ENCODE data around the gene SLC31A2. TPM values are rescaled to one million over a fixed set of nuclear protein-coding genes. Genes with fewer than 3 reads are reported as not detected.
A peak's percentile ranks its signal among the peaks of the same experiment; 100 is the strongest.

SLC31A2 gene
- total and polyA plus RNA-seq, 2 donors (not counting 1 experiment from before 2014, with no cell fraction given) = 17.8 TPM

- peak overlapping the region; percentile 46 for H3K4me2 ChIP-seq (ENCODE audit: extremely low read depth, insufficient read depth, low read length)
- H2AFZ ChIP-seq (ENCODE audit: low read length) = no peak overlapping the region
- H3K9ac ChIP-seq (ENCODE audit: insufficient read depth, low read length) = peak overlapping the region; percentile 68
- no peak for DNase-seq (ENCODE audit: low read depth in 2 of 2)
- no peaks in the 10 kb centered on the region for H3K79me2 ChIP-seq (ENCODE audit: control insufficient read depth, insufficient read depth, low read length)
- H3K27me3 ChIP-seq (ENCODE audit: control insufficient read depth, insufficient read depth, low read length) = no peaks in the 10 kb centered on the region
- H3K36me3 ChIP-seq (ENCODE audit: control insufficient read depth, insufficient read depth, low read length) = no peaks in the 10 kb centered on the region
- H3K4me3 ChIP-seq (replicated peaks in 1 of 4; ENCODE audit: control extremely low read depth in 1 of 4, insufficient read depth in 1 of 4, low read depth in 3 of 4, low read length in 4 of 4) = peak overlapping the region; percentile 51 to 87 (median 58)
- H3K4me1 ChIP-seq (ENCODE audit: control insufficient read depth, extremely low read depth, insufficient read depth, low read length) = peaks cover 5% of the 10 kb centered on the region
- H3K27ac ChIP-seq (ENCODE audit: insufficient read depth, low read length) = no peak overlapping the region
- no peak for TF ChIP-seq CTCF (conservative IDR thresholded peaks at IDR 0.05 in 1 of 2, IDR thresholded peaks at IDR 0.05 in 1 of 2; ENCODE audit: low read depth in 1 of 2, low read length in 2 of 2)
- TF ChIP-seq EZH2 (IDR thresholded peaks at IDR 0.05; ENCODE audit: low read length, missing control alignments) = no peak
- H3K9me3 ChIP-seq (ENCODE audit: control insufficient read depth, insufficient read depth, low read depth, low read length) = no peaks in the 10 kb centered on the region
- H4K20me1 ChIP-seq (ENCODE audit: control insufficient read depth, extremely low read depth, insufficient read depth, low read length) = no peaks in the 10 kb centered on the region
Observed at GRCh38 chr9:113151696-113152630, 1.2 kb downstream of the SLC31A2 start.

GRCh38 chr9:113152699-113153098, 1.9 kb downstream of the SLC31A2 start:
- H3K4me1 ChIP-seq (ENCODE audit: control insufficient read depth, extremely low read depth, insufficient read depth, low read length) = peaks cover 5% of the 10 kb centered on the region
- H3K4me3 ChIP-seq (replicated peaks in 1 of 4; ENCODE audit: control extremely low read depth in 1 of 4, insufficient read depth in 1 of 4, low read depth in 3 of 4, low read length in 4 of 4) = peak overlapping the region in 1 of 4 experiments; percentile 87
- no peak overlapping the region for H3K4me2 ChIP-seq (ENCODE audit: extremely low read depth, insufficient read depth, low read length)
- no peak overlapping the region for H2AFZ ChIP-seq (ENCODE audit: low read length)
- no peaks in the 10 kb centered on the region for H3K27me3 ChIP-seq (ENCODE audit: control insufficient read depth, insufficient read depth, low read length)
- no peaks in the 10 kb centered on the region for H3K9me3 ChIP-seq (ENCODE audit: control insufficient read depth, insufficient read depth, low read depth, low read length)
- no peaks in the 10 kb centered on the region for H3K79me2 ChIP-seq (ENCODE audit: control insufficient read depth, insufficient read depth, low read length)
- no peak overlapping the region for H3K27ac ChIP-seq (ENCODE audit: insufficient read depth, low read length)
- TF ChIP-seq CTCF (conservative IDR thresholded peaks at IDR 0.05 in 1 of 2, IDR thresholded peaks at IDR 0.05 in 1 of 2; ENCODE audit: low read depth in 1 of 2, low read length in 2 of 2) (no peak), EZH2 (IDR thresholded peaks at IDR 0.05; ENCODE audit: low read length, missing control alignments) (no peak)
- no peaks in the 10 kb centered on the region for H4K20me1 ChIP-seq (ENCODE audit: control insufficient read depth, extremely low read depth, insufficient read depth, low read length)
- no peak overlapping the region for H3K9ac ChIP-seq (ENCODE audit: insufficient read depth, low read length)
- no peaks in the 10 kb centered on the region for H3K36me3 ChIP-seq (ENCODE audit: control insufficient read depth, insufficient read depth, low read length)
- DNase-seq (ENCODE audit: low read depth in 2 of 2) = peak in 1 of 2 donors; percentile 10

GRCh38 chr9:113153599-113153998, 2.8 kb downstream of the SLC31A2 start:
- Histone ChIP-seq H3K4me2 (ENCODE audit: extremely low read depth, insufficient read depth, low read length) (no peak overlapping the region), H3K9ac (ENCODE audit: insufficient read depth, low read length) (no peak overlapping the region), H3K4me3 (replicated peaks in 1 of 4; ENCODE audit: control extremely low read depth in 1 of 4, insufficient read depth in 1 of 4, low read depth in 3 of 4, low read length in 4 of 4) (no peak overlapping the region), H3K27ac (ENCODE audit: insufficient read depth, low read length) (no peak overlapping the region), H3K4me1 (ENCODE audit: control insufficient read depth, extremely low read depth, insufficient read depth, low read length) (peaks cover 5% of the 10 kb centered on the region), H3K9me3 (ENCODE audit: control insufficient read depth, insufficient read depth, low read depth, low read length) (no peaks in the 10 kb centered on the region), H3K27me3 (ENCODE audit: control insufficient read depth, insufficient read depth, low read length) (no peaks in the 10 kb centered on the region), H3K36me3 (ENCODE audit: control insufficient read depth, insufficient read depth, low read length) (no peaks in the 10 kb centered on the region), H4K20me1 (ENCODE audit: control insufficient read depth, extremely low read depth, insufficient read depth, low read length) (no peaks in the 10 kb centered on the region), H2AFZ (ENCODE audit: low read length) (no peak overlapping the region), H3K79me2 (ENCODE audit: control insufficient read depth, insufficient read depth, low read length) (no peaks in the 10 kb centered on the region)
- DNase-seq (ENCODE audit: low read depth in 2 of 2) = no peak
- no peak for TF ChIP-seq EZH2 (IDR thresholded peaks at IDR 0.05; ENCODE audit: low read length, missing control alignments)
- TF ChIP-seq CTCF (conservative IDR thresholded peaks at IDR 0.05 in 1 of 2, IDR thresholded peaks at IDR 0.05 in 1 of 2; ENCODE audit: low read depth in 1 of 2, low read length in 2 of 2) = no peak

Measured in fibroblast of lung (primary cell).